IMR-90 (cell line): ENCODE measurements around the gene KRT39. TPM values are rescaled to one million over a fixed set of nuclear protein-coding genes. Genes with fewer than 3 reads are reported as not detected.

Experiments
- ATAC-seq: fragments of 200-7000 bp; cut with Tn5 transposase; 2 replicates; pipeline ENCODE4 v1.9.1; 2020; ENCODE audit warnings: low read depth, mild to moderate bottlenecking, moderate library complexity
- BruUV-seq: library from RNA; stranded (reverse); fragments of 400-500 nt; replicated peaks from 2 replicates; lab custom pipeline; 2021; lab: Mats Ljungman, UMichigan
- CTCF ChIA-PET: fragments of 300-600 bp; formaldehyde crosslinking; extraction: SDS; loops from one replicate; lab custom pipeline; 2021; ENCODE audit warnings: antibody characterized with exemption; lab: Yijun Ruan, JAX
- POLR2A ChIA-PET: fragments of 300-600 bp; sonication (Branson Sonifier 250); formaldehyde crosslinking; loops from one replicate; lab custom pipeline; 2022; ENCODE audit warnings: antibody characterized with exemption; ENCODE audit not compliant: unreplicated experiment; lab: Charles Lee
- DNase-seq: peaks from one replicate; pipeline ENCODE4 v3.0.0; 2013
- H2AFZ ChIP-seq: replicated peaks from 2 replicates; pipeline ENCODE3; 2013; ENCODE audit warnings: low read length, mild to moderate bottlenecking; ENCODE audit not compliant: poor library complexity
- H2AK5ac ChIP-seq: 2 replicates; pipeline ENCODE4 v1.6.1; 2013; ENCODE audit warnings: low read depth, low read length, inconsistent platforms
- H2AK9ac ChIP-seq: replicated peaks from 2 replicates; pipeline ENCODE3; 2013; ENCODE audit warnings: mild to moderate bottlenecking, low read depth, low read length, moderate library complexity; ENCODE audit not compliant: poor library complexity
- H2BK120ac ChIP-seq: 2 replicates; pipeline ENCODE4 v1.6.1; 2013; ENCODE audit warnings: low read depth, low read length, inconsistent platforms
- H2BK15ac ChIP-seq: 3 replicates; pipeline ENCODE4 v1.6.1; 2013; ENCODE audit warnings: low read depth, low read length, inconsistent platforms
- H2BK20ac ChIP-seq: 2 replicates; pipeline ENCODE4 v1.6.1; 2013; ENCODE audit warnings: low read depth, mild to moderate bottlenecking, inconsistent platforms, low read length, moderate library complexity
- H2BK5ac ChIP-seq: 2 replicates; pipeline ENCODE4 v1.6.1; 2013; ENCODE audit warnings: mild to moderate bottlenecking, low read depth, low read length, inconsistent platforms; ENCODE audit not compliant: poor library complexity, severe bottlenecking
- H3K14ac ChIP-seq: replicated peaks from 2 replicates; pipeline ENCODE4 v1.6.1; 2013; ENCODE audit warnings: low read depth, low read length, inconsistent platforms
- H3K18ac ChIP-seq: 2 replicates; pipeline ENCODE4 v1.6.1; 2013; ENCODE audit warnings: low read depth, low read length, control low read depth
- H3K23ac ChIP-seq: 2 replicates; pipeline ENCODE4 v1.6.1; 2013; ENCODE audit warnings: low read depth, low read length, inconsistent platforms
- H3K27ac ChIP-seq: 2 replicates; pipeline ENCODE4 v1.5.1; 2013; ENCODE audit warnings: mild to moderate bottlenecking, control low read depth, low read length; ENCODE audit not compliant: insufficient read depth
- H3K27me3 ChIP-seq: 2 replicates; pipeline ENCODE4 v1.6.1; 2013; ENCODE audit warnings: low read length; ENCODE audit not compliant: control insufficient read depth, insufficient read depth
- H3K36me3 ChIP-seq: 2 replicates; pipeline ENCODE4 v1.6.1; 2013; ENCODE audit warnings: low read length, mixed read lengths; ENCODE audit not compliant: control insufficient read depth, insufficient read depth
- H3K4ac ChIP-seq: 2 replicates; pipeline ENCODE4 v1.6.1; 2013; ENCODE audit warnings: low read depth, low read length, inconsistent platforms
- H3K4me1 ChIP-seq: 2 replicates; pipeline ENCODE4 v1.6.1; 2013; ENCODE audit warnings: low read length, mixed read lengths; ENCODE audit not compliant: control insufficient read depth, insufficient read depth
- H3K4me2 ChIP-seq: 2 replicates; pipeline ENCODE4 v1.6.1; 2013; ENCODE audit warnings: low read depth, mild to moderate bottlenecking, control low read depth, low read length, moderate library complexity
- H3K4me3 ChIP-seq: 2 replicates; pipeline ENCODE4 v1.5.1; 2013; ENCODE audit warnings: low read depth, mild to moderate bottlenecking, control low read depth, low read length, moderate library complexity; ENCODE audit not compliant: insufficient read depth
- H3K56ac ChIP-seq: 2 replicates; pipeline ENCODE4 v1.6.1; 2013; ENCODE audit warnings: low read length, inconsistent platforms; ENCODE audit not compliant: insufficient read depth; ENCODE audit errors: extremely low read depth
- H3K79me1 ChIP-seq, 2 experiments: 2 replicates each; pipeline ENCODE4 v1.6.1; 2013; ENCODE audit warnings: low read length in 2 of 2, inconsistent platforms in 1 of 2, low read depth in 1 of 2
- H3K9ac ChIP-seq: 2 replicates; pipeline ENCODE4 v1.6.1; 2013; ENCODE audit warnings: low read depth, low read length, control low read depth
- H3K9me1 ChIP-seq: 2 replicates; pipeline ENCODE4 v1.6.1; 2013; ENCODE audit warnings: low read length, inconsistent platforms; ENCODE audit not compliant: insufficient read depth
- H3K9me3 ChIP-seq: 2 replicates; pipeline ENCODE4 v1.6.1; 2013; ENCODE audit warnings: low read length; ENCODE audit not compliant: control insufficient read depth, insufficient read depth
- H4K20me1 ChIP-seq: 2 replicates; pipeline ENCODE4 v1.6.1; 2013; ENCODE audit warnings: low read length, inconsistent platforms; ENCODE audit not compliant: insufficient read depth
- H4K5ac ChIP-seq: 2 replicates; pipeline ENCODE4 v1.6.1; 2013; ENCODE audit warnings: mild to moderate bottlenecking, low read depth, low read length, control low read depth
- H4K8ac ChIP-seq, 2 experiments: 2 replicates each; pipeline ENCODE4 v1.6.1; 2013; ENCODE audit warnings: low read depth in 2 of 2, low read length in 2 of 2, control low read depth in 1 of 2, inconsistent platforms in 1 of 2
- H4K91ac ChIP-seq: 2 replicates; pipeline ENCODE4 v1.6.1; 2013; ENCODE audit warnings: low read depth, low read length, inconsistent platforms; ENCODE audit not compliant: insufficient read depth
- MAFK ChIP-seq: IDR thresholded peaks from 2 replicates; pipeline ENCODE4 v1.6.1; 2012; ENCODE audit warnings: low read depth, low read length, improper control_type of control experiment
- MAZ ChIP-seq: IDR thresholded peaks from 2 replicates; pipeline ENCODE4 v1.6.1; 2012; ENCODE audit warnings: low read depth, mild to moderate bottlenecking, low read length, improper control_type of control experiment, moderate library complexity, borderline replicate concordance
- dilution Hi-C: fragments of 300-500 bp; cut with HindIII; formaldehyde crosslinking; loops from one replicate; pipeline ENCODE4 v1.14.3; 2018; ENCODE audit warnings: low sequenced_read_pairs; ENCODE audit not compliant: unreplicated experiment
- in situ Hi-C: fragments of 300-500 bp; cut with MboI; formaldehyde crosslinking; loops from 3 replicates; pipeline ENCODE4 v1.14.3; 2019; ENCODE audit warnings: low sequenced_read_pairs, inconsistent platforms, mixed read lengths
- intact Hi-C: fragments of 100-400 bp; cut with micrococcal nuclease; formaldehyde crosslinking; loops from 2 replicates; pipeline ENCODE4 v1.10.0; 2022
- polyA plus RNA-seq, 3 experiments: library from polyadenylated mRNA; depleted of rRNA; stranded (reverse); fragments of >200 nt; gene quantifications; 2 replicates each; pipeline ENCODE4 v1.2.3, GENCODE V29; 2012; ENCODE audit warnings: low replicate concordance in 1 of 3
- total RNA-seq: library from RNA; depleted of rRNA; stranded (reverse); fragments of >200 nt; gene quantifications from 2 replicates; pipeline ENCODE4 v1.2.3, GENCODE V29; 2012

The KRT39 gene
- total and polyA plus RNA-seq, 2 of the 4 experiments (the other 2 are of a cell fraction) = 0.15 TPM; not detected in 1

- Histone ChIP-seq H3K4ac (no peak overlapping the region), H4K8ac (no peak overlapping the region), H3K4me2 (no peak overlapping the region), H2AFZ (no peak overlapping the region), H3K14ac (no peak overlapping the region), H4K20me1 (no peaks in the 10 kb centered on the region), H2BK20ac (no peak overlapping the region), H3K9ac (no peak overlapping the region), H3K56ac (no peak overlapping the region), H3K4me3 (no peak overlapping the region), H2BK15ac (no peak overlapping the region), H3K36me3 (no peaks in the 10 kb centered on the region), H3K4me1 (peaks cover 2% of the 10 kb centered on the region; the same call in 1 of the 2 replicates), H4K5ac (no peak overlapping the region), H3K18ac (no peak overlapping the region), H3K9me3 (no peaks in the 10 kb centered on the region), H2BK120ac (no peak overlapping the region), H4K91ac (no peak overlapping the region), H3K27me3 (no peaks in the 10 kb centered on the region), H2AK9ac (no peak overlapping the region), H2BK5ac (no peak overlapping the region), H3K9me1 (no peaks in the 10 kb centered on the region), H3K79me1 (no peaks in the 10 kb centered on the region), H3K27ac (no peak overlapping the region), H2AK5ac (no peak overlapping the region), H3K23ac (no peak overlapping the region)
- dilution Hi-C loops = no loop called here
- CTCF ChIA-PET = no interaction called here
- DNase-seq = no peak
- in situ Hi-C loops = no loop called here
- TF ChIP-seq MAZ = no peak
- 0 out of 2 replicates have a peak, but pooled peaks have one; percentile 5 for TF ChIP-seq MAFK
- intact Hi-C loops = no loop called here
- no TSS peak for BruUV-seq
- ATAC-seq = no peak
- POLR2A ChIA-PET = no interaction called here
These were observed 8.8 kb upstream of the KRT39 start for GRCh38 chr17:40975516-40975915.
